ENCODE results near the gene SPNS2. TPM values are rescaled to one million over a fixed set of nuclear protein-coding genes. Genes with fewer than 3 reads are reported as not detected.
A peak's percentile ranks its signal among the peaks of the same experiment; 100 is the strongest.

The SPNS2 gene
- total RNA-seq, 1 donor from 2014 or later, result 30.0 TPM

DNA sequence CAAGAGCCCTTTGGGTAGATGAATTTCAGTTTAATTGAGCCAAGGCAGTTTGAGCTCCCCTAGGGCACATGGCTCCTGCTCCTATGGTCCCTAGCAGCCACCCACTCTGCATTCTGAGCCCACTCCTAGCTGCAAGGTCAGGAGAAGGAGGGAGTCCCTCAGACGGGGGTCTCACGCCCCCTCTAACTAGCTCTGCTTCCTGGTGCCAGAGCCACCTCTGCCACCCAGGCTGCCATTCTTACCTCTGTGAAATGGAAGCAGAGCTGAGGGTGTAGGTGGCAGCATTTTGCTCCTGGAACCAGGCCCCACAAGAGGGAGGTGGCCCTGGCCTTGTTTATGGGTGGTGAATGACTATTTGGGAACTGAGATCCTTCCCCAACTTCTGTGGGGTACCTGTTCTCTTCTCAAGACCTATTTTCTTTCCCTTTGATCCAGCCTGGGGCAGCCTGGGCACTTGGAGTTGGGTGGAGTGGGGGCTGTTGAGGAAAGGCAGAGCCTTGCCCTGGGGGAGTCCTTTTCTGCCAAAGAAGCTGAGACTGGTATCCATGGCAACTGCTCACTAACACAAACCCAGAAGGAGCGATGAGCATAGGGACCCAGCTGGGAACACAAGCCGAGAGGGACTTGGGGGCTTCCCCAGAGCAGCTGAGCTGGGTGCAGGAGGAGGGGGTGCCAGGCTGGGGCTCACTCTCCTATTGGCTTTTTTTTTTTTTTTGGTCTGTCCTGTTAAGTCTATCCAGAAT lies 4.8 kb downstream of the SPNS2 start:
- DNase-seq (ENCODE audit: low spot score), result no peak

DNA sequence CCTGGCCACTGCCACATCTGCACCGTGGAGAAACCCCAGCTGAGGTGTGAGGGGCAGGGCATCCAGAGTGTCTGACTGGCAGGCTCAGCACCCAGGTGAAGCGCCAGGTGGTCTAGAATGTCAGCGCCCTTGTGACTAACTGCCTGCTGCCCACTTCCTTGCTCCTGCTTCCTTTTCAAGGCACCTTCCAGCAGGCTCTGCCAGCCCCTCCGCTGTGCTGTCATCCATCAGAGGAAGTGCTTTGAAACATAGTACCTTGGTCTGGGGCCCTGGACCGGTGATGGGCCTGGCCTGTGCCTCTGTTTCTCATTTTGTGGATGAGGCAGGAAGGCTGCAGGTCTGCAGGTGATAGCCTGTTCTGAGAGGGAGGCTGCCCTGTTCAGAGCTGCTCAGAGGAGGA lies 5.5 kb downstream of the SPNS2 start:
- DNase-seq (ENCODE audit: low spot score), result no peak

DNA sequence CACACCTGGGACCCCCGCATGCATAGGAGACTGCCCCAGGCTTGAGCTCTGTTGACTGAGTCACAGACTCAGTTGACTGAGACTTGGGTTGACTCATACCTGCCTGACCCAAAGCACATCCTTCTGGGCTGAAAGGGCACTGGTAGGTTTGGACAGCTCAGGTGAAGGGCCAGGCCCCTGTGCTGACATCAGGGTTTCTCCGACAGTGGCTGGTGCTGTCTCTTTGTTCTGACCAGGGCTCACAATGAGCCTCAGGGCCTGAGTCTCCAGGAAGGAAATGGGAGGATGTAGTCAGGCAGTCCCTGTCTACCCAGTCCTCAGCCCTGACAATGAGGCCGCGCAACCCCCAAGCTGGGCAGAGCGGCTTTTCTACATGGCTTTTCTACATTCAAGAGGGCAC lies 6.5 kb downstream of the SPNS2 start:
- no peak for DNase-seq (ENCODE audit: low spot score)

DNA sequence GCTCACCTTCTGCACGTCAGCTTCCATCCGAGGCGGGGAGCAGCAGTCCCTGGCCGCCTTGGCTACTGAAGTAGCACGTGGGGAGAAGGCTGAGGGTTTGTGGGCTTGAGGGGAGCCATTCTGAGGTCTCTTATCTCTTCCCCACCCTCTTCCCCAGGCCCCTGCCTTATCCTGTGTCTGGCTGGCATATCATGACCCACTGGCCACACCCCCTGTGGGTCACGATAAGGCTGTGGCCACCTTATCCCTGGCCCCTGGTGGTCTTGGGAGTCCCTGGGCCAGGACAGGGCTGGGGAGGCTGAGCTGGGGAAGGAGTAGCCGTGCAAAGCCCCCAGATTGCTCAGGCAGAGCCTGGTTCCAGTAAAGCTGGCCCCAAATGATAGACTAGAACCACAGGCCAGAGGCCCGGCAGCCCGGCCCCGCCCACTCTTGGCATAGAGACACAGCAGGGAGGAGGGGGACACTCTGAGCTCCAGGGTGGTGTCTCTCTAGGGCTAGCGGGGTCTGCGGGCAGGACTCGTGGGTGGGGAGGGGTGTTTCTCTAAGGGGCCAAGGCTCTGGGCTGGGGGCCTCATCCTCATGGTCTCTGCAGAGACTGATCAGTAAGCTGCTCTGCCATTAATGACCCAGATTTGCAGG lies 7.6 kb downstream of the SPNS2 start:
- no peak for DNase-seq (ENCODE audit: low spot score)

DNA sequence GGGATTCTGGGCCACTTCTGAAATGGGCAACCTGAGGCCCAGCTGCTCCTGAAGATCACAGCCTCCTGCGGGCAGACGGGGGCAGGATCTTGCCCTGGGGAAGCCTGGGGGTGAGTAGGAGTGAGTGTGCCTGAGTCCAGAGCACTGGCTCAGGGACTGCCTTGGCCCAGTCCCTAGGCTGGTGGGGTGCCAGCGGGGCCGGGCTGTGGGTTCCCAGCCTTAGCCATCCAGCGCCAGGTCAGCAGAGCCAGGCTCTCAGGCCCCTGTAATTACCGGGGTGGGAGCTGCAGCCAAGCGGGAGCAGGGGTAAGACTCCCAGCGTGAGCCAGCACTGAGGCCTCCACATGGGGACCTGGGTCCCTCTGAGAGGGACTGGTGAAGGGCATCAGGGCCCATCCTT lies 8.2 kb downstream of the SPNS2 start:
- DNase-seq (ENCODE audit: low spot score), result no peak

DNA sequence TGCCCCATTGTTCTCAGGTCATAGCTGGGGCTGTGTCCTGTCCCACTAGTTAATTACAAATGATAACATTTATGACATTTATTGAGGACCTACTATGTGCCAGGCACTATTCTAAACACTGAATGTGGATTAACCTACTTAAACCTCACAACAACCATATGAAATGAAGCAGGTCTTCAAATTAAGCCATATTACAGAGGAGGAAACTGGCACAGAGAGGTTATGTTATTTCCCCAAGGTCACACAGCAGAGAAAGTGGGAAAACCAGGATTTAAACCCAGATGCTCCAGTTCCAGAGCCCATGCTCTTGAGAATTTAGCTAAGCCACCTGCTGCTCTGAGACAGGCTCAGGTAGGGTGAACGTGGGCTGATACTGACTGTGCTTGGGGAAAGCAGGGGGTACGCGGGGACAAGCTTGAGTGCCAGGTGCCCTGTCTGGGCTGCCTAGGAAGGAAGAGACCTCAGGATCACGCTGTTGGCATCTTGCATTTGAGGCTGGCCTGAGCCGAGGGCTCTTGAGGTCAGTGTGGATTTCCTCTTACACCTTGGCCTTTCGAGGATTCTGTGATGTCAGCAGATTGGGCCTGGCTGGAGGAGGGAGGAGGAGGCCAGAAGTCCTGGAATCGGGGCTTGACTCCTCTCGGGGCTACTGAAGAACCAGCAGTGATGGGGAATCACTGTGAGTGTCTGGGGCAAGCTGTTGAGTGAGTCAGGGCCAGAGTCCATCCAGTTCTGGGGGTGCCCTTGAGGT lies 8.9 kb downstream of the SPNS2 start:
- DNase-seq (ENCODE audit: low spot score), result no peak

DNA sequence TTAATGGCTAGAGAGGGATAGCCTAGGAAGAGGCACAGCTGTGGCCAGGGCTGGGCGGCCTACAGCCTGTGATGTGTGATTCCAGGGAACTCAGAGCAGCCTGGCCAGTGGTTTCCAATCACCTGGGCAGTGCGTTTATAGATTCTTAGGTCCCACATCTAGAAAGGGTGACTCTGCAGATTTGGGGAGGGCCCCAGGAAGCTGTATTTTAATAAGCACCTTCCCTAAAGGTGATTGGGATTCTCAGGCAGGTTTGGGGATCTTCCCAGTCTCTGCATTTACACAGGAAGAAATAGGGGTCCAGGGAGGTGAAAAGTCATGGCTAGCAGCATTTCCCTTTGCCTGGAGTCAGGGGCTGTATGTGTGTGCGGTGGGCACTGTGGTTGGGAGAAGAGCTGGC lies 9.5 kb downstream of the SPNS2 start:
- no peak for DNase-seq (ENCODE audit: low spot score)

DNA sequence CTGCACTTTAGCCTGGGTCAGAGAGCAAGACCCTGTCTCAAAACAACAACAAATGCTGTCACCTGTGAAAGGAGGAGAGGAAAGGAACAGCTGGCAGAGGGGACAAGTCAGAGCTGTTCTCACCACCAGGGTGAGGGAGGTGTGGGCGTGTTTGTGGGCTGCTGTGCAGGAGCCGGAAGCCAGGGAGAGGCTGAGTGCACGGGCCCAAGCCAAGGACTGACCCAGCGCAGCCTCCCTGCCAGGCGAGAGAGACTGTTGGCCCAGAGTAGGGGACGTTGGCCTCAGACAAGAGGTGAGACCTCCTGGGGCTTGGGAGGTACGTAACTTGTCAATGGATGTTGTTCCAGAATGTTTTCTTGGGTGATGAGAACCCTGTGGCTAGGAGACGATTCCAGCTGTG lies 10.7 kb downstream of the SPNS2 start:
- no peak for DNase-seq (ENCODE audit: low spot score)

DNA sequence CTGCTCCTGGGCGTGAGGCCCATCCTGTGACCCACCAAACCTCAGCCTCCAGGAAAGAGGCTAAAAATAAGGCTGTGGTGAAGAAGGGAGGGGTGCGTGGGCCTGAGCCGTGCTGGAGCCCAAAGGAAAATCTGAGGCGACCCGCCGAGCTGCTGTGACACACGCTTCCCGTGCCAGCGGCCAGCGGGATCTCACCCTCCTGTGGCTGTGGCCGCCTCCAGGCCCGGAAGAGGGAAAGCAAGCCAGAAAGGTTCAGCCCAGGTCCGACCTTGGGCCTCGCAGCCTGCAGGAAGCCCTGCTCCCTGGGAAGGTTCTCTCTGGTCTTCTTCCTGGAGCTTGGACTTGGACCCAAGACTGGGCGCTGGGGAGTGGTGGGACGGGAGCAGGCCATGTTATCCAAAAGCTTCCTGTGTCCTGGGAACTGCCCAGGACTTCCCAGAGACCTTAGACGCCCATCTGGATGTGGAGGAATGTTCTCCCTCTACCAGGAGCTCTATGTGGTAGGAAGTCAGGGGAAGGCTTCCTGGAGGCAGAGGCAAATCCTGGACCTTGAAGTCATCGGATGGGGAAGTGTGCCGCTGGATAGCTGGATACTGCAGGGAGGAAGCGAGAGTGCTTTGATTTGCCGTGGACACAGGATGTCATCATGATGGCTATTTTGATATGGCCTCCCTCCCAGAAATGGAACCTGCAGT lies 11.4 kb downstream of the SPNS2 start:
- no peak for DNase-seq (ENCODE audit: low spot score)

DNA sequence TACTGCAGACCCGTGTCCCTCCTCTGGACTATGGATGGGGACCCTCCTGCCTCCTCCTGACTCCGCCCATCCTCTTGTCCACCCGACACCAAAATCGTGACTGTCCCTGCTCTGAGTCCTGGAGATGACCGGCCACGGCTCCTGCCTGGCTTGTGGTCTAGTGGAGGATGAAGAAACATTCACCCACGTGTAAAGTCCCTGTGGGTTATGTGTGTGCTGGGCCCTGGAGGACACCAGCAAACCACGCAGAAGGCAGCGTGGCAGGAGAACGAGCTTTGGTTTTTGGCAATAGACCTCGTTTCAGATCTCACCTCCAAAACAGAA lies 11.9 kb downstream of the SPNS2 start:
- DNase-seq (ENCODE audit: low spot score), result no peak

DNA sequence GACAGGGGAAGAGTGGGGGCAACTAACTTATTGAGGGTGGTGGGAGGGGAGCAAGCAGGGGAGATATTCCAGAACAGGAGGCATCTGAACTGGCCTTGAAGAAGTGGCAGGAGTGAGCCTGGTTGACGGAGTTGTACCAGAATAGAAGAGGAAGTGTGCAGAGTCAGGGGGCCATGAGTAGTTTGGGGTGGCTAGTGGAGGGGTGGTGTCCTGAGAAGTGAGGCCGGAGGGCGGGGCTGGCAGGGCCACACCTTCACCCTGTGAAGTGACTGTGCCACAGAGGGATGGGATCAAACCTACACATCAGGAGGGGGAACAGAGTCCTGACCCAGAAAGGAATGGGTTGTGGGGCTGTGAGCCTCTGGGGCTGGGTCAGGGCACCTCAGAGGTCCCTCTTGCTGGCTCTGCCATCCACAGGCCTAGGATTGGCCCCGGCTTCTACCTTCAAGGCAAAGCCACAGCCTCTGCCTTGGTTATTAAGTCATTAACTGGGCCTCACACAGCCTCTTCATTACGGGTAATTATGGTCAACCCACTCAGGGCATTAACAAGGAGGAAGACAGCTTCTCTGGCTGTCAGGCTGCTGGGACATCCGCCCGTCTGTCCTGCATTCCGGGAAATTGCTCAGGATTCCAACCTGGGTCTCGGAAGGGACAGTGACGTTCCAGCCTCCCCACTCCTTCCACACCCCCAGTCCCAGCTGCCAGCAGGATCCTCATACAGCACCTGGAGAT lies 12.7 kb downstream of the SPNS2 start:
- no peak for DNase-seq (ENCODE audit: low spot score)

DNA sequence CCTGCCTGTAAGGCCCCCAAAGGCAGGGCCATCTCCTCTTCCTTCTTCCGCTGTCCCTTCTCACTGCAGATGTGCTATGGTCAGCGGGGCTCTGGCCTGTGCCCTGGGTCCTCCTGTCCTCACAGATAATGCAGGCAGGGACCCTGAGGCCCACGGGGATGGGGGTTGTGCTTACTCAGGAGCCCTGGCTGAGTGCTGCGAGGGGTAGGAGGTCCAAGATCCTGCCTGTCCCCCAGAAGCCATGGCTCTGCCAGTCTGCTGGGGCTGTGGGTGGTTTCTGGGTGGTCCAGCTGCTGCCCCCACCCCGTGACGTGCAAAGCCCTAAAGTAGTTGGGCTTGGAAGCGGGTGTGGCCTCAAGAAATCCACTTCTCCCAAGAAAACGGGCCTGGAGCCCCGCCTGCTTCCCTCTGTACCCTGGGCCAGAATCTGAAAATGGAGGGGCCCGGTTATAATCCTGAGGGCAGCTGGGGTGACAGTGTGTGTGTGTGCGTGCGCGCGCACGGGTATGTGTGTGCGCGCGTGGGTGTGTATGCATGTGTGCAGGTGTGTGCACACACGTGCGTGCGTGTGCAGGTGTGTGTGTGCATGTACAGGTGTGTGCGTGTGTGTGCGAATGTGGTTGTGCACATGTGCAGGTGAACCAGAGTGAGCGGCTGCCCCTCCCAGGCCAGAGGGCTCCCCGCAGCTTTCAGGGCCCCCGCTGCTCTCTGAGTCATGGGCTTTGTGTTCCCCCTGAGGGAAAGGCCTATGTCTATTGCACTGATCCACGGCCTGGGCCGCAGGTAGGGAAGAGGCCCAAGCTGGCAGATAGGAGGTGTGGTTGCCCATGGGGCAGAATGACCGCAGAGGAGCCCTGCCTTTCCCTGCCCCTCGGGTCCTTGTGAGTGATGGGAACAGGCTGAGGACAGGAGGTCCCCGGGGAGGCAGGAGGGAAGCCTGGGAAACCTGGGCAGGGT lies 13.8 kb downstream of the SPNS2 start:
- DNase-seq (ENCODE audit: low spot score), result no peak

DNA sequence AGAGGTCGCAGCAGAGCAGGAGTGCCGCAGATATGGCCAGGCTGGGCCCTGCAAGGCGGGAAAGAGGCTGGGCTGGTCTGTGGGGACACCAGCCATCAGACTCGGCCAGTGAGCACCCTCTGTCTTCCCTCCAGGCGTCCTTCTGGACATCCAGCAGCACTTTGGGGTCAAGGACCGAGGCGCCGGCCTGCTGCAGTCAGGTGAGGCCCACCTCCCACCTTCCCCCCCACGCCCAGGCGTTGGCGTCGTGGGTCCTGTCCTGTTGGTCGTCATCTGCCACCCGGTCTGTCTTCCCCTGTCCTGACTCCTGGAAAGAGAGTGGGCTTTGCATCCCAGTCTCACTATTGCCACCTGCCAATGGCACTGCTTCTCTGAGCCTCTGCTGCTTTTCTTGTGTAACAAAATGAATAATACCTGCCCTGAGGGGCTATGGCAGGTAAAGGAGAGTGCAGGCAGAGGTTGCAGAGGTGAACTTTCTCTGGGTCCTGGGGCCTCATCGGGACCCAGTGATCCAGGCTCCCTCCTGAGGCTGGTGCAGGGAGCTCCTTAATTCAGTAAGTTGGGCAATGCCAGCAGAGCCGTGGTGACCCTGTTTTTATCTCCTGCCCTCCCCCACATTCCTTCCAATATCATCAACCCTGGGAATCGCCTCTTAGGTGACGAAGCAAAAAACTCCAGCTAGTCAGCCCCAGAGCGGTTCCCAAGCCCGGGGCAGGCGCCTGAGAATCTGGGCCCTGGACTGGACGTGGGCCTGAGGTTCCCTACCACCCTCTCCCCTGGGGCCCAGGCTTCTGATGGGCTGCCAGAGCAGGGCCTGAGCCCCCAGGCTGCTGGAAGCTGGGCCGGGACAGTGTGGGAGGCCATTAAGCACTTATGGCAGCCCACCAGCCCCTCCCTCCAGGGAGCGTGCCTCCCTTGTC lies 14.7 kb downstream of the SPNS2 start:
- DNase-seq (ENCODE audit: low spot score), result no peak

DNA sequence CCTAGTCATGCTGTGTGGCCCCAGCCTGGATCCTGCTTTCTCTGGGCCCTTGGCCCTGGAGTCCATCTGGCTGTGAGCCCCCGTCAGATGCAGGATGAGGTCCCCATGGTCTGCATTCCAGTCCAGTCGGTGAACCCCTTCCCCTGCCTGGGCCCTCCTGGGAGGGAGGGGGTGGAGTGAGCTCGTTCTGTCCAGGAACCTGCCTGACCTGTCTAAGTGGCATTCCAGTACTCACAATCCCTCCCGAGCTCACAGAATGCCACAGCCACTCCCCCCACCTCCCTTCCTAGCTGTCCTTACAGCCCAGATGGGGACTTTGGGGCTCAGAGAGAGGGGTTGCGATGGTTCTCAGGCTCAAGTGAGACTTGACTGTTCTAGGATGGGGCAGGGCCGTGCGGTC lies 15.5 kb downstream of the SPNS2 start:
- peak; percentile 79 for DNase-seq (ENCODE audit: low spot score)

DNA sequence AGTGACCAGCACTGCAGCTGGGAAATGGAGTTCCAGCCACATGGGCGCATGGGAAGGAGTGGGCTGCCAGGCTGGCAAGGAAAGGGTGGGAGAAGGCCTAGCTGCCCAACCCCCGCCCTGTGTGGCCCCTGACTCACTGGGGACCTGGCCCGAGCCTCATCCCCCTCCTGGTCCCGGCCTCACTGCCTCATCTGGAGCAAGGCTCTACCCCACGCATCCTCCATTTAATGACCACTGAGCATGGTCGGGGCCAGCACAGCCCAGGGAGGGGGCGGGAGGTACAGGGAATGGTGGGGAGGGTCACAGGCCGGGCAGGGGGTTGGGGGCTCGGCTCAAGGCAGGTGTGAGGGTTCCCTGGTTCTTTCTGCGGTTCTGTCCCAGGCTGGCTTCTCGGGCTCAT lies 16.1 kb downstream of the SPNS2 start:
- no peak for DNase-seq (ENCODE audit: low spot score)

DNA sequence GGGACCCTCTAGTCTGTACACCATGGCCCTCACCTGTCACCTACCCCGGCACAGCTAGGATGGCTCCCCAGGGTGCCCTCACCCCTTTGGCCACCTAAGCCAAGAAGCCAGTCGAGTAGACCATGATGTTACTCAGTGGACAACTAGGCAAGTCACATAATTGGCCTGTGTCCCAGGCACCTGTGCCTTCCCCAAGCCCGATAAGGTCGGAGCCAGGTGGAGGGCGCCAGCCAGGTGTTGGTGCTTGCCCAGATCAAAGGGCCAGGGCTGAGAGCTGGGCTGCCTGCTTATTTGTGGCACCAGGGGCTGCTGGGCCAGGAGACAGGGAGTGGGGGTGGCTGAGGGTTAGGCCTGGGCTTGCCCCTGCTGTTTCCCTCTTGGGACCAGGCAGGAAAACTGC lies 16.8 kb downstream of the SPNS2 start:
- DNase-seq (ENCODE audit: low spot score), result no peak

DNA sequence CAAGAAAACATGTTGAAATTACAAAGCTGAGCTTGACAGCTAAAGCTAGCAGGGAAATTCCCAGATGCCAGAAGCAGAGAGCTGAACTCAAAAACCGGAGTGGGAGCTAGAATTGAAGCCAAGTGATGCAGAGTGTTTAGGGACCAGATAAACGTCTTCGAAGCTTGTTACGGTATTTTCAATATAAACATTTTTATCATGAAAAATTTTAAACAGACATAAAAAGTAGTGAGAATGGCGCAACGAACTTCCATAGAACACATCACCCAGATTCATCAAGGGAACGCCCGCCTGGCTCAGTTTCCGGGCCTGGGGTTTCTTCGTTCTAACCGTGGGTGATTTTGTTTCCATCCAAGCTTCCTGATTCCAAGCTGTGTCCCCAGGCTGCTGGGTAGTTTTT lies 18.1 kb downstream of the SPNS2 start:
- DNase-seq (ENCODE audit: low spot score), result no peak

DNA sequence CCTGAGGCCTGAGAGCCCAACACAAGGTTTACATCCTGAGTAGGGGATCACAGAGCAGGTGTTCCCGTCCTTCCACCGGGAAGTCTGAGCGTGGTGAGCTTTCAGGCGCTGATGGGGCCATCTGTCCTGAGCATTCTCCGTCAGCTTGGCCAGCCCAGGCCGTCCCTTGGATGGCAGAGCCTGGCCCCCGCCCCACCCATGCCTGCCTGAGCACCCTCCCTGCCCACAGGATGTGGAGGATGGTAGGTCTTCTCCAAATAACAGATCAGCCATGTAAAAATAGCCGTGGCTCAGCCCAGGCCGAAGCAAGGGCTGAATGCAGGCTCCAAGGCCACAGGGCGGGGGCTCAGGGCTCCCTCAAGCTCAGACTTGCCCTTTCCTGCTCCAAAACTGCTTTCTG lies 20.2 kb downstream of the SPNS2 start:
- DNase-seq (ENCODE audit: low spot score), result no peak

DNA sequence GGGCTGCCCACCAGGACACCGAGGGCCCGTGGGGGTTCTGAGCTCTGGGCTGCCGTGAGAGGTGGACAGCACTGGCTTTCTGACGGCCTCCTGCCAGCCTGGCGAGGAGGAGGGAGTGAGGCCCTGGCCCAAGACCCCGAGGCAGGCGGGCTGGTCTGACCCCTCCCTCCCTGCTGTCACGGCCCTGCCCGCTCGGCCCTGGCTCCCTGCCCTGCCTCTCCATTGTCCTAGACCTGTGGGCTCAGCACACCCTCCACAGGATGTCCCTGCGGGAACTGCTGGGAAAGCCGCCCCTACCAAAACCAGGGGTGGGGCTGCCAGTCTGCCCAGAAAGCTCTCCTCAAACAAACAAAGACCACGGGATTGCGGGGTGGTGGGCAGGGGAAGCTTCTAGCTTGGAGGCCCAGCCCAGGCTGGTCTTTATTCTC lies 20.7 kb downstream of the SPNS2 start:
- no peak for DNase-seq (ENCODE audit: low spot score)

Measured in ureter (tissue), 1 donor.